Endodermal cell (in vitro differentiated cells): ENCODE data around the gene MBD4. TPM values are rescaled to one million over a fixed set of nuclear protein-coding genes. Genes with fewer than 3 reads are reported as not detected.
A peak's percentile ranks its signal among the peaks of the same experiment; 100 is the strongest.
"Not testable (repeated sequence)": the region's sequence is repeated elsewhere in the genome, so short reads cannot be mapped to it uniquely, and the experiment has no call there.

Experiments
- DNase-seq: peaks from one replicate; pipeline ENCODE4 v3.0.0-alpha.2; 2017
- H3K27ac ChIP-seq: 2 replicates; pipeline ENCODE4 v1.5.1; 2013; ENCODE audit warnings: mild to moderate bottlenecking, low read depth, low read length, moderate library complexity
- H3K27me3 ChIP-seq: 2 replicates; pipeline ENCODE4 v1.6.1; 2013; ENCODE audit warnings: mild to moderate bottlenecking, low read length, moderate library complexity; ENCODE audit not compliant: insufficient read depth, control insufficient read depth, poor library complexity, severe bottlenecking
- H3K36me3 ChIP-seq: 2 replicates; pipeline ENCODE4 v1.7.0; 2013; ENCODE audit warnings: mild to moderate bottlenecking, low read length, moderate library complexity; ENCODE audit not compliant: control insufficient read depth, insufficient read depth
- H3K4me1 ChIP-seq: one replicate; pipeline ENCODE4 v1.7.0; 2013; ENCODE audit warnings: low read length; ENCODE audit not compliant: control insufficient read depth, insufficient read depth
- H3K4me3 ChIP-seq: 2 replicates; pipeline ENCODE4 v1.5.1; 2013; ENCODE audit warnings: mild to moderate bottlenecking, low read length, moderate library complexity
- H3K9ac ChIP-seq: 2 replicates; pipeline ENCODE4 v1.6.1; 2013; ENCODE audit warnings: mild to moderate bottlenecking, low read length, moderate library complexity; ENCODE audit not compliant: poor library complexity, severe bottlenecking; ENCODE audit errors: extremely low read depth
- H3K9me3 ChIP-seq: 2 replicates; pipeline ENCODE4 v1.6.1; 2013; ENCODE audit warnings: mild to moderate bottlenecking, low read length, moderate library complexity; ENCODE audit not compliant: control insufficient read depth
- H3K27ac Mint-ChIP-seq: 2 replicates; pipeline ENCODE4 v1.8.0; 2020; ENCODE audit warnings: mixed read lengths
- H3K27me3 Mint-ChIP-seq: 2 replicates; pipeline ENCODE4 v1.8.0; 2021; ENCODE audit warnings: mild to moderate bottlenecking, mixed read lengths; ENCODE audit not compliant: insufficient read depth
- H3K36me3 Mint-ChIP-seq: 2 replicates; pipeline ENCODE4 v1.8.0; 2020; ENCODE audit warnings: low read depth, mixed read lengths
- H3K4me1 Mint-ChIP-seq: 2 replicates; pipeline ENCODE4 v1.8.0; 2020; ENCODE audit warnings: mixed read lengths
- H3K4me3 Mint-ChIP-seq: 2 replicates; pipeline ENCODE4 v1.8.0; 2020; ENCODE audit warnings: mild to moderate bottlenecking, moderate library complexity, mixed read lengths
- H3K9me3 Mint-ChIP-seq: 2 replicates; pipeline ENCODE4 v1.8.0; 2020; ENCODE audit warnings: mild to moderate bottlenecking, mixed read lengths
- CTCF ChIP-seq: fragments of 200-600 bp; sonication (generic); conservative IDR thresholded peaks from 2 replicates; pipeline ENCODE4 v1.5.0; 2021; ENCODE audit warnings: antibody characterized with exemption, mild to moderate bottlenecking
- WGBS, 2 experiments: methylation state at CpG; one replicate each; pipeline versions ENCODE4 v1.1.5 to v1.1.7; 2013; ENCODE audit warnings: missing lambda C conversion rate in 2 of 2, mixed read lengths in 1 of 2; ENCODE audit not compliant: insufficient coverage in 1 of 2, insufficient read length in 1 of 2; 5-methylcytosine and 5-hydroxymethylcytosine counted together
- long read RNA-seq, 4 experiments: library from polyadenylated mRNA in 2 of 4; library from RNA in 1 of 4; library from capped mRNA in 1 of 4; stranded (forward) in 3 of 4; unstranded in 1 of 4; transcript quantifications; one replicate each; pipeline ENCODE4 v2.0.0, GENCODE V29; 2020 to 2021; ENCODE audit warnings: inconsistent platforms in 1 of 4
- polyA plus RNA-seq, 2 experiments: library from polyadenylated mRNA; stranded (reverse); fragments of 50-300 nt; gene quantifications; one replicate each; pipeline ENCODE4 v1.2.3, GENCODE V29; 2013
- total RNA-seq, 2 donors: library from RNA; stranded (reverse); fragmentation: NEBNext Ultra II Directional in 1 of 2; extraction: Animal tissue kit (Norgen Biotek cat#: 25700) in 1 of 2; gene quantifications; 2 replicates in 1 of 2; 3 replicates in 1 of 2; pipeline ENCODE4 v1.2.1, GENCODE V29; 2021

MBD4 gene
- total RNA-seq = 10 to 100 TPM; 39.5 to 45.5 TPM
- polyA plus RNA-seq (2013, experiment 1 of 2) = 44.1 TPM
- 36.1 TPM for polyA plus RNA-seq (2013, experiment 2 of 2)
- long read RNA-seq, experiment 1, transcript MBD4-203 (8 exons, 2,478 nt) = major isoform, 9 of 26 reads
- long read RNA-seq, experiment 1, partial matches to known transcripts = 7 of 26 reads
- long read RNA-seq, experiment 1, other reads (novel, unspliced or antisense) = 3 of 26 reads
- long read RNA-seq, experiment 2, transcript MBD4-206 (7 exons, 2,194 nt) = minor isoform, 7 of 113 reads
- long read RNA-seq, experiment 2, transcript MBD4-203 (8 exons, 2,478 nt) = major isoform, 47 of 113 reads
- long read RNA-seq, experiment 2, transcript MBD4-201 (8 exons, 2,470 nt) = minor isoform, 14 of 113 reads
- long read RNA-seq, experiment 2, partial matches to known transcripts = 22 of 113 reads
- long read RNA-seq, experiment 2, other reads (novel, unspliced or antisense) = 19 of 113 reads
- long read RNA-seq, experiment 3, transcript MBD4-201 (8 exons, 2,470 nt) = minor isoform, 22 of 121 reads
- long read RNA-seq, experiment 3, transcript MBD4-203 (8 exons, 2,478 nt) = major isoform, 42 of 121 reads
- long read RNA-seq, experiment 3, transcript MBD4-204 (8 exons, 2,099 nt) = minor isoform, 6 of 121 reads
- long read RNA-seq, experiment 3, transcript MBD4-206 (7 exons, 2,194 nt) = minor isoform, 5 of 121 reads
- long read RNA-seq, experiment 3, partial matches to known transcripts = 28 of 121 reads
- long read RNA-seq, experiment 3, other reads (novel, unspliced or antisense) = 17 of 121 reads
- long read RNA-seq, experiment 4, transcript MBD4-203 (8 exons, 2,478 nt) = major isoform, 21 of 68 reads
- long read RNA-seq, experiment 4, partial matches to known transcripts = 33 of 68 reads
- long read RNA-seq, experiment 4, other reads (novel, unspliced or antisense) = 10 of 68 reads

- H3K9me3 Mint-ChIP-seq = no peaks in the 10 kb centered on the region
- peak within 1 kb of the TSS; percentile 95 for H3K27ac Mint-ChIP-seq
- peak; percentile 99 for DNase-seq
- Histone ChIP-seq H3K9ac (peak within 1 kb of the TSS; percentile 73), H3K27ac (peak within 1 kb of the TSS; percentile 89), H3K9me3 (no peaks in the 10 kb centered on the region), H3K4me3 (peak within 1 kb of the TSS; percentile 96), H3K27me3 (no peaks in the 10 kb centered on the region), H3K4me1 (peaks cover 25% of the 10 kb centered on the region), H3K36me3 (peaks cover 31% of the 10 kb centered on the region)
- no peak for TF ChIP-seq CTCF
- H3K27me3 Mint-ChIP-seq = no peaks in the 10 kb centered on the region
- H3K4me3 Mint-ChIP-seq = peak within 1 kb of the TSS; percentile 99
- peaks cover 26% of the 10 kb centered on the region for H3K36me3 Mint-ChIP-seq
- 0% methylated on average over 34 to 75 of the region's 75 CpGs for WGBS, 2 experiments
- H3K4me1 Mint-ChIP-seq = peaks cover 44% of the 10 kb centered on the region
Measured at GRCh38 chr3:129439817-129440617, at the start of gene MBD4, which contains the start of gene IFT122. Gene MBD4 (minus strand): TSS chr3:129439948. CDS start chr3:129439833, 115 bp downstream. Gene IFT122 (plus strand): TSS chr3:129440224. CDS start chr3:129440331, 107 bp downstream.

GRCh38 chr3:129489258-129489657, 49.5 kb upstream of the MBD4 start:
- H3K4me3 ChIP-seq, H3K27ac ChIP-seq, H3K9ac ChIP-seq, H3K4me3 Mint-ChIP-seq, H3K36me3 ChIP-seq, H3K4me1 ChIP-seq, H3K27me3 Mint-ChIP-seq, DNase-seq, H3K27ac Mint-ChIP-seq, H3K9me3 ChIP-seq, H3K27me3 ChIP-seq, H3K9me3 Mint-ChIP-seq: not testable (repeated sequence)
- 90 to 94% methylated on average over 4 to 10 of the region's 10 CpGs for WGBS, 2 experiments
- Mint-ChIP-seq H3K36me3 (peaks cover 20% of the 10 kb centered on the region), H3K4me1 (peaks cover 16% of the 10 kb centered on the region)

GRCh38 chr3:129487868-129488335, 48.2 kb upstream of the MBD4 start:
- peak; percentile 74 for DNase-seq
- not testable (repeated sequence) for H3K27ac ChIP-seq, H3K27me3 ChIP-seq, H3K9me3 Mint-ChIP-seq, H3K4me1 ChIP-seq, H3K27me3 Mint-ChIP-seq, H3K4me3 Mint-ChIP-seq, H3K9ac ChIP-seq, H3K9me3 ChIP-seq, H3K4me3 ChIP-seq
- peaks cover 11% of the 10 kb centered on the region for H3K36me3 ChIP-seq
- Mint-ChIP-seq H3K4me1 (peaks cover 13% of the 10 kb centered on the region), H3K36me3 (peaks cover 15% of the 10 kb centered on the region), H3K27ac (peak overlapping the region; percentile 70)
- 90 to 100% methylated on average over 2 to 4 of the region's 4 CpGs for WGBS, 2 experiments
